NCI-H748 treated with DMSO at 0.1 percent for 48 hours (cell line): ENCODE measurements around the gene MAP3K6.

Experiments
- DNase-seq: peaks from one replicate; lab custom pipeline; 2025; lab: John Stamatoyannopoulos, UW

The MAP3K6 gene

GRCh38 chr1:27355683-27356082, 11.1 kb downstream of the MAP3K6 start:
- DNase-seq = no peak

- DNase-seq = no peak
Measured at GRCh38 chr1:27353629-27354028, 13.1 kb downstream of the MAP3K6 start.

- DNase-seq = no peak
Measured at GRCh38 chr1:27353166-27353565, 13.6 kb downstream of the MAP3K6 start.

GRCh38 chr1:27351541-27352107, 15.1 kb downstream of the MAP3K6 start:
- no peak for DNase-seq

GRCh38 chr1:27350663-27351540, 15.9 kb downstream of the MAP3K6 start:
- DNase-seq = no peak

GRCh38 chr1:27349784-27350662, 16.7 kb downstream of the MAP3K6 start:
- peak; percentile 4 for DNase-seq

GRCh38 chr1:27348861-27349783, 17.6 kb downstream of the MAP3K6 start:
- DNase-seq = peak; percentile 5

GRCh38 chr1:27346991-27347624, 19.7 kb downstream of the MAP3K6 start:
- no peak for DNase-seq

GRCh38 chr1:27346357-27346756, 20.4 kb downstream of the MAP3K6 start:
- no peak for DNase-seq

GRCh38 chr1:27345272-27345671, 21.5 kb downstream of the MAP3K6 start:
- no peak for DNase-seq

GRCh38 chr1:27343639-27344025, 23.1 kb downstream of the MAP3K6 start:
- DNase-seq = no peak

GRCh38 chr1:27342778-27343638, 23.8 kb downstream of the MAP3K6 start:
- no peak for DNase-seq

GRCh38 chr1:27342391-27342777, 24.4 kb downstream of the MAP3K6 start:
- no peak for DNase-seq

- DNase-seq = no peak
Measured at GRCh38 chr1:27341525-27342252, 25.1 kb downstream of the MAP3K6 start, which contains the start of gene SYTL1. SYTL1 (plus strand) TSS chr1:27342022; CDS start chr1:27345335, 3,313 bp downstream.

GRCh38 chr1:27339213-27339612, 27.5 kb downstream of the MAP3K6 start:
- DNase-seq = no peak

- no peak for DNase-seq
Measured at GRCh38 chr1:27338751-27339150, 28.0 kb downstream of the MAP3K6 start.

- DNase-seq = no peak
Measured at GRCh38 chr1:27336756-27337155, 30.0 kb downstream of the MAP3K6 start.

GRCh38 chr1:27335506-27336422, 31.0 kb downstream of the MAP3K6 start:
- DNase-seq = no peak
